Right atrium auricular region (tissue), 2 donors: ENCODE measurements around the gene SLMAP. TPM values are rescaled to one million over a fixed set of nuclear protein-coding genes. Genes with fewer than 3 reads are reported as not detected.

ENCODE experiments used
- DNase-seq: peaks from one replicate; pipeline ENCODE4 v3.0.0-alpha.2; 2019; ENCODE audit warnings: low spot score
- H3K27ac ChIP-seq, 2 donors: fragments of 200-600 bp; sonication (generic); 1 replicate in 1 of 2; 2 replicates in 1 of 2; pipeline ENCODE4 v1.5.1; 2016 to 2019
- H3K27me3 ChIP-seq, 2 donors: fragments of 200-600 bp; sonication (generic); one replicate each; pipeline versions ENCODE4 v1.5.1 to v1.6.0; 2017 to 2019
- H3K36me3 ChIP-seq: fragments of 200-600 bp; sonication (generic); one replicate; pipeline ENCODE4 v1.5.1; 2016
- H3K4me1 ChIP-seq, 2 donors: fragments of 200-600 bp; sonication (generic); one replicate each; pipeline versions ENCODE4 v1.5.1 to v1.6.0; 2017 to 2019
- H3K4me3 ChIP-seq, 2 donors: fragments of 200-600 bp; sonication (generic); 1 replicate in 1 of 2; 2 replicates in 1 of 2; pipeline ENCODE4 v1.5.1; 2017 to 2019; ENCODE audit warnings: mild to moderate bottlenecking in 1 of 2, moderate library complexity in 1 of 2
- H3K9me3 ChIP-seq, 2 donors: fragments of 200-600 bp; sonication (generic); one replicate each; pipeline ENCODE4 v1.5.1; 2019
- total RNA-seq, 2 donors: library from RNA; depleted of rRNA; stranded (reverse); fragments of >200 nt; gene quantifications; one replicate each; pipeline ENCODE4 v1.1.0, GENCODE V29; 2016
- TF ChIP-seq, protein P1 (sequence below), 2 donors: fragments of 200-600 bp; sonication (generic); IDR thresholded peaks; one replicate each; pipeline ENCODE4 v1.5.1; 2019; ENCODE audit warnings: antibody characterized with exemption in 2 of 2

SLMAP gene
- total RNA-seq, 2 donors from 2014 or later, result 220 to 256 TPM

- no peaks in the 10 kb centered on the region for H3K27me3 ChIP-seq
- H3K4me3 ChIP-seq, result no peak overlapping the region
- no peaks in the 10 kb centered on the region for H3K9me3 ChIP-seq
- TF ChIP-seq, protein P1, sequence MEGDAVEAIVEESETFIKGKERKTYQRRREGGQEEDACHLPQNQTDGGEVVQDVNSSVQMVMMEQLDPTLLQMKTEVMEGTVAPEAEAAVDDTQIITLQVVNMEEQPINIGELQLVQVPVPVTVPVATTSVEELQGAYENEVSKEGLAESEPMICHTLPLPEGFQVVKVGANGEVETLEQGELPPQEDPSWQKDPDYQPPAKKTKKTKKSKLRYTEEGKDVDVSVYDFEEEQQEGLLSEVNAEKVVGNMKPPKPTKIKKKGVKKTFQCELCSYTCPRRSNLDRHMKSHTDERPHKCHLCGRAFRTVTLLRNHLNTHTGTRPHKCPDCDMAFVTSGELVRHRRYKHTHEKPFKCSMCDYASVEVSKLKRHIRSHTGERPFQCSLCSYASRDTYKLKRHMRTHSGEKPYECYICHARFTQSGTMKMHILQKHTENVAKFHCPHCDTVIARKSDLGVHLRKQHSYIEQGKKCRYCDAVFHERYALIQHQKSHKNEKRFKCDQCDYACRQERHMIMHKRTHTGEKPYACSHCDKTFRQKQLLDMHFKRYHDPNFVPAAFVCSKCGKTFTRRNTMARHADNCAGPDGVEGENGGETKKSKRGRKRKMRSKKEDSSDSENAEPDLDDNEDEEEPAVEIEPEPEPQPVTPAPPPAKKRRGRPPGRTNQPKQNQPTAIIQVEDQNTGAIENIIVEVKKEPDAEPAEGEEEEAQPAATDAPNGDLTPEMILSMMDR (IDR thresholded peaks at IDR 0.05), result no peak
- no peak overlapping the region for H3K27ac ChIP-seq
- no peaks in the 10 kb centered on the region for H3K36me3 ChIP-seq
- H3K4me1 ChIP-seq, result no peaks in the 10 kb centered on the region
- DNase-seq, result no peak
These were observed 25.4 kb upstream of the SLMAP start for GRCh38 chr3:57730682-57731081.

GRCh38 chr3:57731311-57731710 is 24.8 kb upstream of the SLMAP start:
- Histone ChIP-seq H3K4me3 (no peak overlapping the region), H3K27me3 (no peaks in the 10 kb centered on the region), H3K27ac (no peak overlapping the region), H3K9me3 (no peaks in the 10 kb centered on the region), H3K4me1 (no peaks in the 10 kb centered on the region), H3K36me3 (no peaks in the 10 kb centered on the region)
- no peak for DNase-seq
- TF ChIP-seq, protein P1 (IDR thresholded peaks at IDR 0.05), result no peak

DNA sequence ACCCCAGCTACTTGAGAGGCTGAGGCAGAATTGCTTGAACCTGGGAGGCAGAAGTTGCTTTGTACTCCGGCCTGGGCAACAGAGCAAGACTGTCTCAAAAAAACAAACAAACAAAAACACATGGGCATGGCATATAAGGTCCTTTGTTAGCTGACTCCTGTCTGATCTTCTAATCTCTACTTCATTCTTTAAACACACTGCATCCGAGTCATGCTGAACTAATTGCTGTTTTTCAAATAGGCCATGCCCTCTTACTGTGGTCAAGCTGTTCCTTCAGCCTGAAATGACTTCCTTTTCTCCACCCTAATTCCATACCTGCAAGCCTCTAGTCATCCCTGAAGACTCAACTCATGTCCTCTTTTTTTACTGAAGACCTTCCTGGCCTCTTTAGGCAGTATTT is 22.3 kb upstream of the SLMAP start:
- Histone ChIP-seq H3K9me3 (no peaks in the 10 kb centered on the region), H3K36me3 (no peaks in the 10 kb centered on the region), H3K27ac (no peak overlapping the region), H3K27me3 (no peaks in the 10 kb centered on the region), H3K4me1 (peaks cover 0 to 4% of the 10 kb centered on the region in 2 donors), H3K4me3 (no peak overlapping the region)
- TF ChIP-seq, protein P1 (IDR thresholded peaks at IDR 0.05), result no peak
- no peak for DNase-seq

DNA sequence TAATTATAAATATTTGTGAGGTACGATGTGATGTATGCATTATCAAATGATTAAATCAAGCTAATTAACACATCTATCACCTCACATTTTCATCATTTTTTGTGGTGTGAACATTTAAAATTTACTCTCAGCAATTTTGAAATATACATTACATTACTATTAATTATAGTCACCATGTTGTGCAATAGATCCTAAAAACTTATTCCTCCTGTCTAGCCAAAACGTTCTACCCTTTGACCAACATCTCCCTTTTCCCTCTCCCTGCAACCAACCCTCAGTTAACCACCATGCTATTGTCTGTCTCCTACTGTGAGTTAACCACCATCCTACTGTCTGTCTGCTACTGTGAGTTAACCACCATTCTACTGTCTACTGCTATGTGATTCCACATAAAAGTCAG is 20.7 kb upstream of the SLMAP start:
- Histone ChIP-seq H3K4me3 (no peak overlapping the region), H3K27me3 (no peaks in the 10 kb centered on the region), H3K4me1 (peaks cover 0 to 4% of the 10 kb centered on the region in 2 donors), H3K36me3 (no peaks in the 10 kb centered on the region), H3K9me3 (no peaks in the 10 kb centered on the region), H3K27ac (no peak overlapping the region)
- TF ChIP-seq, protein P1 (IDR thresholded peaks at IDR 0.05), result no peak
- no peak for DNase-seq

DNA sequence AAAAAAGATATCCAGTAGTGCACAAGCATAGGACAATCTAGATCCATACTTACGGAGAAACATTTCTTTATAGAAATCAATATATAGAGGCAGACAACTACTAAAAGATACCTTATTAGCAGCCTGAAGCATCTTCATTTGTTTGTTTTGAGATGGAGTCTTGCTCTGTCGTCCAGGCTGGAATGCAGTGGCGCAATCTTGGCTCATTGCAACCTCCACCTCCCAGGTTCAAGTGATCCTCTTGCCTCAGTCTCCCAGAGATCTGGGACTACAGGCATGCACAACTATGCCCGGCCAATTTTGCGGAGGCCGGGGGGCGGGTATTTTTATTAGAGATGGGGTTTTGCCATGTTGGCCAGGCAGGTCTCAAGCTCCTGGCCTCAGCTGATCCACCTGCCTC is 18.3 kb upstream of the SLMAP start:
- TF ChIP-seq, protein P1 (IDR thresholded peaks at IDR 0.05), result no peak
- Histone ChIP-seq H3K27ac (no peak overlapping the region), H3K27me3 (no peaks in the 10 kb centered on the region), H3K36me3 (no peaks in the 10 kb centered on the region), H3K4me3 (no peak overlapping the region), H3K9me3 (no peaks in the 10 kb centered on the region), H3K4me1 (peaks cover 0 to 4% of the 10 kb centered on the region in 2 donors)
- DNase-seq, result no peak

DNA sequence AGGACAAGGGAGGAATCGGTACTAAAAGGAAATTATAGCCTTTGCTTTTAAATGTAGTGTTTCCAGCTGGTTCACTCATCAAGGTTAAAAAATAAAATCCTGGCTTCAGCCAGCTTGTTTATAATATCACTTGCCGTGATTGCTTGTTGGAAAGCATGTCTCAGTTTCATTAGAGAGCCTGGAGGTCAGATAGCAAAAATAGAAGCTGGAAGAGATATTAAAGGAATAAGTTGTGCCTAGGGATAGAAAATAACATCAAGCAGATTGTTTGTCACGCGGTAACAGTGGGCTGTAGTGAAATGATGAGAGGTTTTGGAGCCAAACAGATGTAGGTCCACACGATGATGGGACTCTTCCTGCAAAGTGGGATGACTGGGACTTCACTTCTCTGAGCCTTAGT is 17.7 kb upstream of the SLMAP start:
- Histone ChIP-seq H3K27ac (peak overlapping the region in 1 of 2 donors; percentile 20), H3K4me1 (peaks cover 0 to 4% of the 10 kb centered on the region in 2 donors), H3K4me3 (no peak overlapping the region), H3K36me3 (no peaks in the 10 kb centered on the region), H3K9me3 (no peaks in the 10 kb centered on the region), H3K27me3 (no peaks in the 10 kb centered on the region)
- TF ChIP-seq, protein P1 (IDR thresholded peaks at IDR 0.05), result no peak
- DNase-seq, result no peak
